CD4-positive, alpha-beta T cell (primary cell): ENCODE data around the gene WFIKKN1. TPM values are rescaled to one million over a fixed set of nuclear protein-coding genes. Genes with fewer than 3 reads are reported as not detected.

Source experiments
- ATAC-seq: fragments of 200-7000 bp; cut with Tn5 transposase; one replicate; pipeline ENCODE4 v1.10.0; 2022; ENCODE audit warnings: mild to moderate bottlenecking; ENCODE audit not compliant: poor library complexity
- CTCF ChIA-PET: fragments of 350-600 bp; sonication (Branson Sonifier 250); formaldehyde crosslinking; loops from one replicate; lab custom pipeline; 2021; ENCODE audit warnings: antibody characterized with exemption, inconsistent platforms; lab: Charles Lee
- POLR2A ChIA-PET: fragments of 350-600 bp; sonication (Branson Sonifier 250); formaldehyde crosslinking; loops from one replicate; lab custom pipeline; 2021; ENCODE audit warnings: antibody characterized with exemption, inconsistent platforms; lab: Charles Lee
- DNase-seq, 14 experiments: peaks; one replicate each; pipeline ENCODE4 v3.0.0-alpha.2; 2013 to 2020; ENCODE audit warnings: mixed read lengths in 2 of 14
- H3K27ac ChIP-seq, 2 donors: one replicate each; pipeline versions ENCODE4 v1.5.1 to v1.7.0; 2013; ENCODE audit warnings: low read length in 2 of 2, low read depth in 1 of 2, mild to moderate bottlenecking in 1 of 2
- H3K27me3 ChIP-seq, 2 experiments: 1 replicate in 1 of 2; 2 replicates in 1 of 2; pipeline versions ENCODE4 v1.6.1 to v1.7.0; 2013; ENCODE audit warnings: low read length in 2 of 2, control low read depth in 1 of 2, mild to moderate bottlenecking in 1 of 2, moderate library complexity in 1 of 2; ENCODE audit not compliant: insufficient read depth in 2 of 2, control insufficient read depth in 1 of 2
- H3K36me3 ChIP-seq: one replicate; pipeline ENCODE4 v1.6.1; 2013; ENCODE audit warnings: low read length, control low read depth; ENCODE audit not compliant: insufficient read depth
- H3K4me1 ChIP-seq: one replicate; pipeline ENCODE4 v1.6.1; 2013; ENCODE audit warnings: low read length, control low read depth; ENCODE audit not compliant: insufficient read depth
- H3K4me3 ChIP-seq: one replicate; pipeline ENCODE4 v1.5.1; 2013; ENCODE audit warnings: mild to moderate bottlenecking, low read length, moderate library complexity
- H3K9me3 ChIP-seq, 2 experiments: 1 replicate in 1 of 2; 2 replicates in 1 of 2; pipeline versions ENCODE4 v1.6.1 to v1.7.0; 2013; ENCODE audit warnings: low read length in 2 of 2, mild to moderate bottlenecking in 2 of 2, control low read depth in 1 of 2, moderate library complexity in 1 of 2; ENCODE audit not compliant: control insufficient read depth in 1 of 2, insufficient read depth in 1 of 2
- H3K27ac Mint-ChIP-seq: one replicate; pipeline ENCODE4 v1.8.0; 2020; ENCODE audit warnings: mixed read lengths
- H3K27me3 Mint-ChIP-seq: one replicate; pipeline ENCODE4 v1.8.0; 2021; ENCODE audit warnings: mixed read lengths
- H3K36me3 Mint-ChIP-seq: one replicate; pipeline ENCODE4 v1.8.0; 2021; ENCODE audit warnings: low read depth, mixed read lengths
- H3K4me1 Mint-ChIP-seq: one replicate; pipeline ENCODE4 v1.8.0; 2021; ENCODE audit warnings: low read depth, mixed read lengths
- H3K4me3 Mint-ChIP-seq: one replicate; pipeline ENCODE4 v1.8.0; 2020; ENCODE audit warnings: mild to moderate bottlenecking, mixed read lengths
- H3K9me3 Mint-ChIP-seq: one replicate; pipeline ENCODE4 v1.8.0; 2020; ENCODE audit warnings: mixed read lengths
- intact Hi-C, 2 experiments: fragments of 100-400 bp; cut with DNase I in 1 of 2; cut with micrococcal nuclease in 1 of 2; formaldehyde crosslinking; loops; one replicate each; pipeline versions ENCODE4 v1.15.1 to v1.9.0; 2023 to 2025; cut with DNase I, micrococcal nuclease
- total RNA-seq, 174 experiments: library from RNA in 2 of 174; stranded (reverse) in 2 of 174; gene quantifications; one replicate each; pipeline ENCODE4 v1.2.3 and lab custom pipeline; 2021 to 2026
- TF ChIP-seq, protein P1 (sequence below): fragments of 200-600 bp; IDR thresholded peaks from one replicate; pipeline ENCODE4 v1.8.0; 2022; ENCODE audit warnings: antibody characterized with exemption, mild to moderate bottlenecking

Gene WFIKKN1
- total RNA-seq, 2 experiments from 2014 or later: 0.64 to 0.99 TPM

DNA sequence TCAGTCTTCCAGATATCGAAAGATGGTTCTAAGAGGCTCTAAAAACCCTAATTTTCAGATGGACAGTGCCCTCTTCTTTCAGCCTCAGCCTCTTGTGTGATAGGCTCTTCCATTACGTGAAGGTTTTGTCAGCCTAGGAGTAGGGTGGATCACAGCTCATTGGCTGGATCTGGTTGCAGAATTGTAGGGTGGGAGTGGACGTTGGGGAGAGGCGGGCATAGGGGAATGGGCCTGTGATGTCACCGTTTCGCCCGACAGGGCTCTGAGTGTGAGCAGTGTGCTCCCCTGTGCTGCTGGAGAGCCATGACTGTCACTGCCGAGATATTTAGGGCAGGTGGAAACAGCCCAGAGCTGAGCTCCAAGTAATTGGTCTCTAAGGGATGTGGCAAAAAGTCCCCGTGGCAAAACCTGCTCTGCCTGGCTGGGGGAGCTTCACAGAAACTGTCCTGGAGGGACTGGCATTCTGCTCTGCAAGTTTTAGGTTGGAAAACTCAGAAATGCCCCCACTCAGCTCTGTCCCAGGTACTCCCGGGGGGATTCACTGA, 6.2 kb upstream of the WFIKKN1 start:
- ATAC-seq (no peak), DNase-seq (no peak)
- Mint-ChIP-seq H3K4me1 (no peaks in the 10 kb centered on the region), H3K27me3 (no peaks in the 10 kb centered on the region), H3K27ac (no peak overlapping the region), H3K9me3 (no peaks in the 10 kb centered on the region), H3K36me3 (no peaks in the 10 kb centered on the region), H3K4me3 (no peak overlapping the region)
- peaks cover 10% of the 10 kb centered on the region for H3K36me3 ChIP-seq
- no peak overlapping the region for H3K4me3 ChIP-seq
- H3K27me3 ChIP-seq: no peaks in the 10 kb centered on the region
- TF ChIP-seq, protein P1, sequence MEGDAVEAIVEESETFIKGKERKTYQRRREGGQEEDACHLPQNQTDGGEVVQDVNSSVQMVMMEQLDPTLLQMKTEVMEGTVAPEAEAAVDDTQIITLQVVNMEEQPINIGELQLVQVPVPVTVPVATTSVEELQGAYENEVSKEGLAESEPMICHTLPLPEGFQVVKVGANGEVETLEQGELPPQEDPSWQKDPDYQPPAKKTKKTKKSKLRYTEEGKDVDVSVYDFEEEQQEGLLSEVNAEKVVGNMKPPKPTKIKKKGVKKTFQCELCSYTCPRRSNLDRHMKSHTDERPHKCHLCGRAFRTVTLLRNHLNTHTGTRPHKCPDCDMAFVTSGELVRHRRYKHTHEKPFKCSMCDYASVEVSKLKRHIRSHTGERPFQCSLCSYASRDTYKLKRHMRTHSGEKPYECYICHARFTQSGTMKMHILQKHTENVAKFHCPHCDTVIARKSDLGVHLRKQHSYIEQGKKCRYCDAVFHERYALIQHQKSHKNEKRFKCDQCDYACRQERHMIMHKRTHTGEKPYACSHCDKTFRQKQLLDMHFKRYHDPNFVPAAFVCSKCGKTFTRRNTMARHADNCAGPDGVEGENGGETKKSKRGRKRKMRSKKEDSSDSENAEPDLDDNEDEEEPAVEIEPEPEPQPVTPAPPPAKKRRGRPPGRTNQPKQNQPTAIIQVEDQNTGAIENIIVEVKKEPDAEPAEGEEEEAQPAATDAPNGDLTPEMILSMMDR: no peak
- no peaks in the 10 kb centered on the region for H3K4me1 ChIP-seq
- no peaks in the 10 kb centered on the region for H3K9me3 ChIP-seq
- intact Hi-C loops: no loop called here
- POLR2A ChIA-PET: no interaction called here
- CTCF ChIA-PET: no interaction called here
- H3K27ac ChIP-seq: no peak overlapping the region

DNA sequence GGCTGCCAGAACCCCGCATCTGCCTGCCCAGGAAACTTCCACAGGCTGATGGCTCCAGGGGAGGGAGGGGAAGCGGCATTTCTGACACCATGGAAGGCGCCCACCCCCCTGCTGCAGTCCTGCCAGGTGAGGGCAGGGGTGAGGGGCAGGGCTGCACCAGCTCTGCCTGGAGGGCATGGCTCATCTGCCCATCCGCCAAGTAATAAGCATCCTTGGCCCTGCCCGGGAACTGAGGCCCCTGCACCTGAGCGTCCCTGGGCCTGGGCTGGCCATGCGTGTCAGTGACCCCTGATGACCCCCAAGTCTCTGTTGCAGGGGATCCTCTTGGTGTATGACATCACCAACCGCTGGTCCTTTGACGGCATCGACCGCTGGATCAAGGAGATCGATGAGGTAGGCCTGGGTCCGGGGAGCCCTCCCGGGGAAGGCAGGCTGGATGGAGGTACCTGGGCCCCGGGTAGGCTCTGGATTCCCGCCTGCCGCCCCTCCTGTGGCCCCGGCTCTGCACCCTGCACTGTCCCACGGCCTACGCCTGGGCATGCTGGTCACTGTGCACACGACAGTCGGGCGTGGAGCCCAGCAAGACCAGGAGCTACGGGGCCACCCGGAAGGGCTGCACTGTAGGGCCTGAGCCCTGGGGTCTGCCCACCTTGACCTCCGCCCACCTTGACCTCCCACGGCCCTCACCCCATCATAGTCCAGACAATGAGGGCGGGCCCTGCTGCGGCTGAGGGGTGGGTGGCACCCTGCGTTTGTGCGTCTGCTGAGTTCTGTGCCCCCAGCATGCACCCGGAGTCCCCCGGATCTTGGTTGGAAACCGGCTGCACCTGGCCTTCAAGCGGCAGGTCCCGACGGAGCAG, 5.4 kb upstream of the WFIKKN1 start:
- Mint-ChIP-seq H3K27me3 (no peaks in the 10 kb centered on the region), H3K27ac (no peak overlapping the region), H3K4me1 (no peaks in the 10 kb centered on the region), H3K9me3 (no peaks in the 10 kb centered on the region), H3K4me3 (no peak overlapping the region), H3K36me3 (no peaks in the 10 kb centered on the region)
- POLR2A ChIA-PET: no interaction called here
- H3K27me3 ChIP-seq: no peaks in the 10 kb centered on the region
- DNase-seq (no peak), ATAC-seq (no peak)
- H3K27ac ChIP-seq: no peak overlapping the region
- intact Hi-C loops: no loop called here
- peaks cover 2% of the 10 kb centered on the region for H3K4me1 ChIP-seq
- H3K4me3 ChIP-seq: no peak overlapping the region
- TF ChIP-seq, protein P1: no peak
- peaks cover 10% of the 10 kb centered on the region for H3K36me3 ChIP-seq
- CTCF ChIA-PET: no interaction called here
- no peaks in the 10 kb centered on the region for H3K9me3 ChIP-seq

DNA sequence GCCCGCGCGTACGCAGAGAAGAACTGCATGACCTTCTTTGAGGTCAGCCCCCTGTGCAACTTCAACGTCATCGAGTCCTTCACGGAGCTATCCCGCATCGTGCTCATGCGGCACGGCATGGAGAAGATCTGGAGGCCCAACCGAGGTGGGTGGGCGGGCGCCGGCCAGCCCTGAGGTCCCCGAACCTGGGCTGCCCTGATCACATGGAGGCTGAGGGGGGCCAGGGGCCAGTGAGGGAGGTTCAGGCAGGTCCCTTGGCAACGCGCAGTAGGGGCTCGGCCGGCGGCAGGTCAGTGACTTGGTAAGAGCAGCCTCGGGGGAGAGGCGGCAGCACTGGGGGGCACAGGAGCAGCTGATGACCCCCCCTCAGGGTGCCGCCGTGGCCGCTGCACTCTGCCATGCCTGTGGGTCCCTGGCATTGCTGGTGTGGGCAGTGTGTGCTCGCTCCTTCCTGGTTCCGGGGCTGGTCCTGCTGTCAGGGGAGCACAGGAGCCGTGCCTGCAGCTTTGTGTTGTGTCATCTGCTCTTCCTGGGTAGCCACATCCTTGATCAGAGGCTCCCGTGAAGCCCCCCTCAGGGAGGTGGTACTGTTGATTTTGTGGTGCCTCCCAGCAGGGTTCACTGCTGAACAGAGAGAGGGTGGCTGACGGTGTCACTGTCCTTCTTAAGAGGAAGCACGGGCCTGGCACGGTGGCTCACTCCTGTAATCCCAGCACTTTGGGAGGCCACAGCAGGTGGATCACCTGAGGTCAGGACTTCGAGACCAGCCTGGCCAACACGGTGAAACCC, 4.6 kb upstream of the WFIKKN1 start:
- TF ChIP-seq, protein P1: no peak
- no peak for ATAC-seq
- H3K4me3 Mint-ChIP-seq: no peak overlapping the region
- ChIA-PET POLR2A (no interaction called here), CTCF (no interaction called here)
- Histone ChIP-seq H3K4me3 (no peak overlapping the region), H3K36me3 (peaks cover 8% of the 10 kb centered on the region), H3K9me3 (no peaks in the 10 kb centered on the region), H3K4me1 (peaks cover 7% of the 10 kb centered on the region), H3K27ac (no peak overlapping the region), H3K27me3 (no peaks in the 10 kb centered on the region)
- no peaks in the 10 kb centered on the region for H3K27me3 Mint-ChIP-seq
- DNase-seq: no peak
- intact Hi-C loops: no loop called here
- H3K36me3 Mint-ChIP-seq: no peaks in the 10 kb centered on the region
- no peaks in the 10 kb centered on the region for H3K4me1 Mint-ChIP-seq
- H3K9me3 Mint-ChIP-seq: no peaks in the 10 kb centered on the region
- H3K27ac Mint-ChIP-seq: no peak overlapping the region
